T-helper 2 cell (primary cell): ENCODE measurements around the gene SKAP1.
"Not testable (repeated sequence)": the region's sequence is repeated elsewhere in the genome, so short reads cannot be mapped to it uniquely, and the experiment has no call there.

ENCODE experiments used
- DNase-seq, 5 experiments: peaks; one replicate each; pipeline versions ENCODE4 v3.0.0 to v3.0.0-alpha.2; 2012 to 2022

SKAP1 gene

DNA sequence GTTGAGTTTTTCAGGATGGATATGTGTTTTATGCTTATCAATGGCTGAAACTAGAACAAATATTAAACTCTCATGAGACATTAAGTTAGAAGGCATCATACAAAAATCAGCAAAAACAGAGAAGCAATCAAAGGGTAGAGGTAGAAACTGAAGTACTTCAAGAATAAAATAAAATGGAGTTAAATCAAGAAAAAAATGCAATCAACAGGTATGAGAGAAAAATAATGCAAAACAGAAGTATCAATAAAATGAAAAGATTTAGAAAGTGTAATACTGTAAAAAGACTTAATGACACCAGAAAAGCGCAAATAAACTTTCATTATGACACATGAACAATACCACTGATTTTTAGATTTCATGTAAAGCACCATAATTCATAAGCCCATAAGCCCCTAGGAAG is 112.3 kb downstream of the SKAP1 start:
- no peak for DNase-seq

DNA sequence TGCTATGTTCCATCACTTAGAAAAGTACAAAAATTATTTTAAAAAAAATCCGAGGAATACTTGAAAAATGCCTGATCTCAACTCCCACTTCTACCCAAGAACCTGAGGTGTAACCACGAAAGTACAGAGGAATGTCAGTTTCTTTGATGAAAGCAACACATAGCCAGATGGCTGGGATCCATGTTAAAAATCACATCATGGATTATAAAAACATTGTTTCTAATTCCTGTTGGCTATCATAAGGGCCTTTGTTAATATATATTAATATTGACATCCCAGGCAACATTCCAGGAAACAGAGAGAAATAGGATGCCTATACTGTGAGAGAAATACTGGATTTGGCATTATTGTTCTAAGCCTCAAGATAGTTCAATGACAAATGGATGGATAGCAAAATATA is 115.3 kb downstream of the SKAP1 start:
- DNase-seq = no peak

DNA sequence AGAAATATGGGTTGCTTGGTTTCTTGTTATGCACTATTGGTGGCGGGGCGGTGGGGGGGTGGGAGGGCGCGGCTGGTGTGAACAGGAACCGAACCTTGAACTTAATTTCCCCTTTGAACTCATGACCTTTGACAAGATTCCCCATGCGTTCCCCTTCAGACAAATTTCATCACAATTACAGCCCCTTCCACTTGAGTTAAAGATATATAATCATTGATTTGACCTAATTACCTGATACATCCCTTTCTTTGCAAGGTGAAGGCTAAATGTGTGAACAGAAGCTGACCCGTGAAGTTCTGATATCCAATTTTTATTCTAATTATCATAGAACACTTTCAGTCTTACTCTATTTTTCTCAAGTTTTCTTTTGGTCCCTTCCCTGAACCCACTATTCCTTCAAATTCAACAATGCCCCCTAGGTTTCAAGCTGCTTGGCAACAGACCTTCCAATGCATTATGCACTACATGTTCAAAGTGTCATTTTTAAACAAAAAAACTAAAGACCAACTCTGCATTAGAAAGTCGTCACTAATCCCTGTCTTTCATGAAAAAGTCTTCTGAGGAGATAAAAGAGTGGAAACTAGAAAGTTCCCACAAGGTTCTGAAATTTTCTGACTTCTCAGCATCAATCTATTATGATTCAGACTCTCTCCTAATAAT is 116.8 kb downstream of the SKAP1 start:
- no peak for DNase-seq

DNA sequence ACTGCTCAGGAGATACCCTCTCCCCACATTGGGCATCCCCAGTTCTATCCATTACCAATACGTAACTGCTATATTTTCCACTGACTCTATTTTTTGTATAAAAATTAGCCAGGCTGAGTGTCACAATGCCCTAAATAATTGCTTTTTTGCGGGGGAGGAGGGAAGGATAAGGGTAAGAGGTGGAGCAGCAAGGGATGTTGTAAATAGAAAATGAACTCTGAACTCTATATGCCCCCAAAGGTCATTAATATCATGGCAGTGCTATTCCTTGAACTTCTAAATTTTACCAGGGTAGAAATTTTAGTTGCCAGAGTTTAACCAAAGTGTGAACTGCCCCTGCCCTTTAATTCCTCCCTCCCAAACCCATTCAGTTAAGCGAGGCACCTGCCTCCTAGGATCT is 118.7 kb downstream of the SKAP1 start:
- DNase-seq = no peak

DNA sequence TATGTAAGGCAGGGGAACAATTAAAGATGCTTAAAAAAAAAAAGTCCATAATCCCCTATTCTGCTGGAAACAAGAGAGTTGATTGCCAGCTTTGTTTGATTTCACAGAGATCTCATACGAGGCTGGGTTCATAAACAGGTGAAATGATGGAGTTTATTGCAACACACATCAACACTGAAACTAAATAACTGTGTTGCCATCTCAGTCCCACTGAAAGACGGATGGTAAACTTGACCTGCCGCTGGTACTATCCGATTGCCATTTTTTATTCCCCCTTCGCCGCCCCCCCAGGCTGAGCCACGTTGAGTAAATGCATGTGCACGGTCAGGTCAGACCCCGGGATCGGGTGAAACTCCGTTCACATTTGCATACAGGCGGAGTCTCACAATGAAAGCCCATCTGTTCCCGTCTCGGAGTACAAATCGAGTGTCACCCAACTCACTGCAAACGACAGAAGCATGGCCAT is 119.2 kb downstream of the SKAP1 start:
- no peak for DNase-seq

DNA sequence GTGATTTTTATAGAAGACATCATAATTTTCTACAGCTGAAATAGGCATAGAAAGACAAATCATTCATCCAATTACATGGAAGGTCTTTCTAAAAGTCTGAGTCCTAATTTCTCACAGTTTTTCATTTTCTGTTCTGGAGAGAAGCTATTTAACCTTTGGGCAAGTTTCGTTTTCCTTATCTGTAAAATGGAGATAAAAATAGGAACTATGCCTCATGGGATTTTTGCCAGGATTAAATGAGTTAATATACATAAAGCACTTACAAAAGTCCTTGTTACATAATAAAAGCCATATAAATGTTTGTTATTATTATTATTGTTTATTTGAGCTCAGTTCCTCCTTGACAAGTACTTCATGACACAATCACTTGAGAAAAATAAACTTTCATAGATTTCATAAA is 121.4 kb downstream of the SKAP1 start:
- DNase-seq = no peak

DNA sequence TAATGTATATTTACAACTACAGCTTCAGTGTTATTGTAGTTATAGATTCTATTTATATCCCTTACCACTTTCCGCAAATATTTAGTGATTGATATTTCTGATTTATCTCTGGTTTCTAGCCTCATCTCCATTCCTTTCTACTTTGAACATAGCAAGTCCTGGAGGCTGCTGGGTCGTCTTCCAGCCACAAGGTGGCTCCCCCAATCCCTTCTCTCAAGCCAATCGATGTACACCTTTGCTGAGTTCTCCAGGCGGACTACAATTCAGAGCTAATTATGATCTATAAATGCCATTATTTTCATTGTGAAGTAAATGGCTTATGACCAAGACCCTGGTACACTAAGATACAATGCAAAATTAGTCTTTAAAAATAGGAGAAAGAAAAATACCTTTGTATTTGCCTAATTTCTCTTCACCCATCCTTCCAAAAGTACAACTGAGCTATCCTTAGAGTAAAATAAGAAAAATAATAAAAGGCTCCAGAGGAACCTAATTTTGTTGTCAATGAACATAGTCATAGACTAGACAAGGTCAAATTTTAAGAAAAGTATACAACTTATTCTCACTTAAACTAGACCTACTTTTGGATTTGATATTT is 122.1 kb downstream of the SKAP1 start:
- DNase-seq = peak in 4 of 5 experiments; percentile 18 to 57 (median 22)

DNA sequence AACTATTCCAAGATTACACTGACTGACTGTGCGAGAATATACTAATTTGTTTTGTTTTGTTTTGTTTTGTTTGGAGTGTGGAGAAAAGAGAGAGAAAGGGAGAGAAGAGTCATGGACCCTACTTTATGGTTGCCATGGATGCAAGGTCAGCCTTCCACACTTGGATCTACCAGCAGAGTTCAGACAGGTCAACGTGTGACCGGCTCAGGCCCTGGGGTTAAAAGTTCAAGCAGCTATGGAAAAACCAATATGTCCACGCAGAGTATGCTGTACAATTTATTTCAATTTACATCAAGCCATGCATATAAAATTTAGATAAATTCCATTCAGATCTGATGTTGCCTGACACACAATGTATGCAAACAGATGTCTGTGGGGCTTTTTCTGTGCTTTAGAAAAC is 122.8 kb downstream of the SKAP1 start:
- no peak for DNase-seq

DNA sequence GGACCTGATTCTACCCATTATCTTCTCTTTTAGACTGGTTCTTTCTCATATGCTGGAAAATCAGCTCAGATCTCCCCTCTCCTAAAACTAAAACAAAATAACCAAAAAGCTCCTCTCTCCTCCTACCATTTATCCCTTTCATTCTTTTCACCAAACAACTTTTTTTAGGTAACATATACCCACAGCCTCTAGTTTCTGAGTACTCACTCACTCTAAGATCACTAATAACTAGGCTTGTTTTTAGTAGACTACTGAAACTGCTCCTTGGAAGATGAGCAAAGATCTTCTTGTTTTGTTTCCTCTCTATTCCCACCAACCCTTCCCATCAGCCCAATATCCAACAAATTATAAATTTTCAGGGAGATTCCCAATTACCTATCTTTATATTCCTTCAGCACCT is 129.0 kb downstream of the SKAP1 start:
- DNase-seq = no peak

DNA sequence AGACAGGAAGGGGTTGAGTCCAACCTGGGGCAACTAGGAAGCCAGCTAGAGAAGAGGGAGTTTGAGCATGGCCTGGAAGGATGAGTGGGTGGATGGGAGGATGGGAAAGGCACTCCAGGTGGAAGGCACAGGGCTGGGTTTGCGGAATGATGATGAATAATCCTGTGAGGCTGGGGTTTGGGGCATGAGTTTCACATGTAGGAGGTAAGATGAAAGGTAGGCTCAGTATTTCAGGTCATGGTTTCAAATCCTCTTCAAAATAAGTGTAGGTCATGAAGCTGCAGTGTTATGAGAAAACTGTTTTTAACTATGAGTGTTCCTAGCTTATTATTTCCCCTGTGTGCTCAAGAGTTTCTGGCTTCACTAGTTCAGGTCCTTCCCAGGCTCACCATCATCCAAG is 130.3 kb downstream of the SKAP1 start:
- no peak for DNase-seq

DNA sequence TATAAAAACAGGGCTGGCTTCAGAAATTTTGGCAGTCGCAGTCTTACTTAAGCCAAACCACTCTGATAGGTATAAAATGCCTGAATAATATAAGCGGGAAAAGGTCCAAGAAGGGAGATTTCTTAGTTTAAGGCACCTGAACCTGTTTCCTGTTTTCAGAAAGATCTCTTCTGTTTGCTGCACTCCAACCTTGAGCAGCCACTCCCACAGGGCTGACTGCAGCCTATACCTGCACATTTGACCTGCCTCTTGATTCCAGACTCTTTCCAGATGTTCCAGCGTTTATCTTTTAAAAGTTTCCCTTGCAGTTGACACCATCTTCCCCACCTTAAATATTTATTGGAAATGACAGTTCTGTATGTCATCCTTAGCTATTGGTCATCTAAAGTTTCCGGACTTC is 132.2 kb downstream of the SKAP1 start:
- DNase-seq = no peak

DNA sequence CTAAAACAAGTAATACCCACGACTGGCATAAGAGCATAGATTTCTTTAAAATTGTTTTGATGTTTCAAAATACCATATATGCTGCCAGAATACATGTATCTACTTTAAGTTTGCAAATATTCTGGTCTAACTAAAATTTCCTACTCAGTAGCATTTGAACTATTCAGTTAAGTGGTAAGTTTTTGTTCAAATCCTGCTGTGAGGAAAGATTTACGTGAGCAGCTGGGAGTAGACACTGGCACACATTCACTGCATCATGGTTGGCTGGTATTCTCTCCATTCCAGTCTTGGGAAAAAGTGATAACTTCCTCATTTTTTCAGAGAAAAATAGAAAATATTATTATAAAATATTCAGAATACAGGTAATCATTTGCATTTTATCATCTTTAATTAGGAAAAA is 133.6 kb downstream of the SKAP1 start:
- DNase-seq = no peak

DNA sequence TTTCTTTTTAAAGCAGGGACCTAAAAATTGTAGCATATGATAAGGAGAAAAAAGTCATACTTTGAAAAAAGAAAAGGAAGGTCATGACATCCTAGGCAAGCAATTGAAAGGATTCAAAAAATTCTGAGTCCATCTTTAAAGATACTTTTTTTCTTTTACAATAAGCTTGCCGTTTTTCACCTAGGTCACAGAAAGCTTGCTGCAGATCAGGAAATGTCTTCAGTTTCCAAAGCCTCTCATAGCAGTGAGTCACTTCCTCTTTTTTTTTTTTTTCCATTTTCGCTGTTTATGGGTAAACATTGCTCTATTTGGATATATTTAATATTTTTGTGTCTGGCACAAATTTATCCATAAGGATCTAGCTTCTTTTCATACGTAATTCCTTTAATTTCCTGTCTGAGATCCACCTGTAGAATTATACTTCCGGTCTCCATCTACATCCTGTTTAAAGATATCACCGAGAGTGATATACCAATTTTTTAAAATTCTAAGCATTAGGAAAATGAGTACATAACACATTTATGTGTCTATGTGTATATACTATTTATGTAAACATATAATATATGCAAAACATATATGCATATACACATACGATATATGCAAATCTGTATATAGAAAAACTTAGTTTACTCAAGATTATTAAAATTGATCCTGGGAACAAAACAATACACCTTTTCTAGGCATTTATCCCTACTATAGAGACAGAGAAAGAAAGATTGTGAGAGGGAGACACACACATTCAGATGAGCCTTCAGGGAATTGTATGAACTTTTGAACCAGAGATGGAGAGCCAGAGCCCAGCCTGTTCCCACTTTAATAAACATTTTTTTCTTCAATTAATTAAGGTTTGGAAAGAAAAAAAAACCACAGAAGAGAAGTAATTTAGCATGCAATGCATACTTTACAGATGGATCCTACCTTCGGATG is 134.4 kb downstream of the SKAP1 start:
- peak in 2 of 5 experiments; percentile 42 to 52 for DNase-seq

DNA sequence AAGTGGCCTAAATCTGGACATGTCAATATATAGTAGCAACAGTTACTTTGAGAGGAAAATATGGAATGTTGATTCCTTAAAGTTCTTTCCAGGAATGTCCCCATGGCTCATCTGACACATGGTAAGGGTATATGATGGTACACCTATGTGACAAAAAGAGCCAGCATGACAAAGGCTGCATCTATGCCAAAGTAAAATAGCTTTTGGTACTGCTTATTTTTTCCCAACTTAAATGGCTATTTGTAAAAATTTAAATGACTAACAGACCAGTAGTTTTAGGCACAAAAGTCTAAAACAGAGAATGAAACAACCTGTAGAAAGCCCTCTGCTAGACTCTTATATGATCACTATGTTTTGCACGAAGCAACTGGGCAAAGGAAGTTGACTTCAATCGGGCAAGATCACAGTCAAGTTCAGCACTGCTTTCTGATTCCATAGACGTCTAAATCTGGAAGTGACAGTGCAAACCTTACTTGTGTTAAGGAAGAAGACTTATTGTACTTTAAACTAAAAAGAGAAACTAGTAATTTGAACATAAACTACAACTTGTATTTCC is 135.1 kb downstream of the SKAP1 start:
- peak in 2 of 5 experiments; percentile 1 to 27 for DNase-seq

DNA sequence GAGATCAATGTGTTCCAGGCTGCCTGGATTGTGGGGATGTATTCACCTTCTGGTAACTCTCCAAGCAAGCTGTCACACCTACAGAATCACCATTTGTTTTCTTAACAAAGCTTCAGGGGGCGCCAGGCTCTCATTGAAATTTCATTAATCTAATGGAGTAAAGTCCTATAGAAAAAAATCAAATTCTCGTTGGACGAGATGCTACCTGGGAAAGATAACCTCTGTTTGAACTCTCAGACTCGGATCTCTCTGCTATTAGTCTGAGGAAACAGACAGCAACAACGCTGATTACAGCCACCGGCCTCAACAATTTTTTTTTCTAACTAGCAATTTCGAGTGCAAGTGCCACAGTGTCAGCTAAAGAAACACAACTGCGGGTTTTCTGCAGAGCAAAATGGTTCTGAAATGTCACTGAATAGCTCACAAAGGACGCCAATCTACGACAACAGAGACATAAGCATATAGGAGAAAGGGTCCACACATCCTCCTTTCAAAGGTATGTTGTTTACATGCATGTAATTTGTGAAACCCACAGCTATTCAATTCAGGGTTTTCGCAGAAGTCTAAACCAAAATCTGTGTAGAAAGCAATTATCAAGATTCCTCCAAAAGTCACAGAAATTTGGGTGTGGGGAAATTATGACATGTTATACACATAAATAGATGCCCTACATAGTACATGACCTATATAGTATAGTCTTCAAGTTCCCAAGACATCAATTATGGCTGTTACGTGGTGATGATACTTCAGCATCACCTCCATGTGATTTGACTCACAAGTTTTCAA is 135.8 kb downstream of the SKAP1 start:
- peak in 1 of 5 experiments; percentile 63 for DNase-seq

DNA sequence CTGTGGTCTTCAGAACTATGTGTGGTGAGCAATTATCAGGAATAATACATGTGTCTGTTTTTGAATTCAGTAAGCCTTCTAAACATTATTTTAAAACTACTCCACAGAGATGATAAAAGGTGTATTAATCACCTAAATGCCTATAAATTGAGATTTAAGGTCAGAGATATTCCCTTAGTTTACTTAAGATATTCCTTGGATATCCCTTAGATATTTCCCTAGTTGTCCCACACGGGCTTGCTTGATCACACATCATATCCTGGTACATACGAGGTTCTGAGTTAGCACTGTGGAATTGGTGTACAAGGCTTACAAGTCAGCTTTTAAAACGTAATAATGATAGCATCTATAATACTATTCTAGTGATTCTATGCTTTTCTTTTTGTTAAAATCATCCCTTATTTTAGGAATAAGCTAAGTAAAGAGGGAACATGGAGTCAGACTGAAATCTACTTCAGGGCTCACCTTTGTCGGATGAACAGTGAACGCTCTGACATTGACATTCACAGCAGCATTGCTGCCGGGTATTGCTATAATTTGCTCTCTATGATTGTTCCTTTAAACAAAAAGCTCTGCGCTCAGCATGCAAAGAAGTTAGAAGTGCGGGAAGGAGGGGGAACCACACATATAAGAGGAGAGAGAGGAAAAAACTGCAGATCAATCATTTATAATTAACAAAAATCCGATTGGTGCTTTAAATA is 136.5 kb downstream of the SKAP1 start:
- DNase-seq = no peak

DNA sequence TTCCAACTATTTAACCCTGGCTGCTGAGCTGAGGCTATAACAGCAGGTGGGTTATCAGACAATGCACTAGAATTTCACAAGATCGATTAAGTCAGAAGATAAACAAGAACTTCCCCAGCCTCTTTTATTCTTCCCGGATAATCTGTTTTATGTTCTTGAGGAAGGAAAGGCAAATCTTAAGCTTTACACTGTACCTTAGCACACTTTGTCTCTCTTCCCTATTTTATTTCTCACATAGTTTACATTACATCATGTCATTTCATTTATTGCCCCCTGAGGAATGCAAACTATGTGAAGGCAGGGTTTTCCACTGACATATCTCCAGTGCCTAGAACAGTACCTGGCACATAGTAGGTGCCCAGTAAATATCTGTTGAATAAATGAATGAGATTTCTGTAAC is 139.6 kb downstream of the SKAP1 start:
- no peak for DNase-seq

DNA sequence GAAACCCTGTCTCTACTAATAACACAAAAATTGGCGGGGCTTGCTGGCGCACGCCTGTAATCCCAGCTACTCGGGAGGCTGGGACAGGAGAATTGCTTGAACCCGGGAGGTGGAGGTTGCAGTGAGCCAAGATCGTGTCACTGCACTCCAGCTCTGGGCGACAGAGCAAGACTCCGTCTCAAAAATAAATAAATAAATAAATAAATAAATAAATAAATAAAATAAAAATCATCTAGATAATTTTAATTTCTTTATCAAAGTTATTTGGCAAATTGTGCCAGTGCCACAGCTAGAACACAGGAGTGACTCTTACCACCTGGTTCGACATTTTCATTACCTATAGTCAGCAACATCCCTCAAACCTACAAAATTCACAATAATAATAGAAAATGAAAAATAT is 143.1 kb downstream of the SKAP1 start:
- DNase-seq = not testable (repeated sequence)

DNA sequence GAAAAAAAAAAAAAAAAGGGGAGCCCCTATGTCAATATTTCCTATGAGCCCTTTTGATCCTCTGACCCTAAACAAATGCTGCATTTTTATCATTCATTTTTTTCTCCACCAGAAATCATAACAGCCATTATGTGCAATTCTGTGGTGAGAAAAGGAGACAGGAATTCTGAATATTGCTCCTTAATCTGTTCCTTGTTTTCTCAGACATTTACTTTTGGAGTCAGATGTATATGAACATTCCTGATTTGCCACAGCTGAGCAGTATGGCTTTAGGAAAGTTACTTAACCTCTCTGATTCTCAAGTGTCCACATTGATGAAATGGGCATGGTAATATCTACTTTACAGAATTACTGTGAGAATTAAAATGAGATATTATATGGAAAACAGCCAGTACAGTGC is 144.4 kb downstream of the SKAP1 start:
- DNase-seq = no peak

DNA sequence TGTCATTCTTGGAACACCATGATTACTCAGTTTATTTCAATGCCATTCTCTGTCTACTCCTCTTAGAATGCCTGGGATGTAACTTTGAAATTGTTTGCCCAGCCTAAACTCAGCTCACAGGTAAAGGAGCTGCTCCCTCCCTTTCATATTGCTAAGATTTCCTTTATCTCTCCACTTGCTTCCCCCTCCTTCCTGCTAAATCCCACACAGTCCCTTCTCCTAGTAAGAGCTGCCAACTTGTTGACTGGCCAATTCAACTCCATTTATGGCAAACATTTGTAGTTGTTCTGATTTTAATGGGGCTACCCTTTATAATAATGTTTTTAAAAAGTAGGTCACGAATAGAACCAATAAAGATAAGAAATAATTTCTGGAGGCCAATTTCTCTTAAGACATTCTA is 146.1 kb downstream of the SKAP1 start:
- DNase-seq = no peak

DNA sequence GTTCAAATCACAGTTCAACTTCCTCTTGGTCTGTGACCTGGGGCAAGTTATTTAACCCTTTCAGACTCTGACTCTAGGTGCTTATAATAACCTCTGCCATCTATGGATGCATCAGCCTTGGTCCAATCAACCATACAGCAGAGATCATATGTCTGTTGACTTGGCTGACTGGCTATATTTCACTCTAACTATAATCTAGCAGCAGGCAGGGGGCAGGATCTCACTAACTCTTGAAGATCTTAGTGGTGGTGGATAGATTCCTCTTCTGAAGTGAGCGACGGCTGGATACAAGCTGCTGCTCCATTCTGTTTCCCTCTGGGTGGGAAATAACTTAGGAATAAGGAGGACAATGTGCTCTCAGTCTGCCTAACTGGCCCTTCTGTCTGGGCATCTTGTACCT is 146.6 kb downstream of the SKAP1 start:
- no peak for DNase-seq

DNA sequence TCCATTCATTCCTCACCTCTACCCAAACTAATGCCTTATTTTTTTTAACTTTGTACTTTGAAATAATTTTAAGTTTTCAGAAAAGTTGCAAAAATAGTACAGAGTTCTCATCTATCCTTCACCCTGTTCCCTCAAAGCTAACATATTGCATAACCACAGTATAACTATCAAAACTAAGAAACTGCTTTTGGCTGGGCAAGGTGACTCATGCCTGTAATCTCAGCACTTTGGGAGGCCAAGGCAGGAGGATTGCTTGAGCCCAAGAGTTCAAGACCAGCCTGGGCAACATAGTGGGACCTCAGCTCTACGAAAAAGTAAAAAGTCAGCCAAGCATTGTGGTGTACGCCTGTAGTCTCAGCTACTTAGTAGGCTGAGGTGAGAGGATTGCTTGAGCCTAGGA is 147.7 kb downstream of the SKAP1 start:
- DNase-seq = no peak
